Frontal cortex (tissue), 4 donors: ENCODE measurements around the gene POLR2J3. TPM values are rescaled to one million over a fixed set of nuclear protein-coding genes. Genes with fewer than 3 reads are reported as not detected.
"Not testable (repeated sequence)": the region's sequence is repeated elsewhere in the genome, so short reads cannot be mapped to it uniquely, and the experiment has no call there.

Experiments
- DNase-seq, 2 donors: peaks; one replicate each; pipeline ENCODE4 v3.0.0; 2012; ENCODE audit warnings: low spot score in 2 of 2
- FAIRE-seq: peaks from 2 replicates; lab custom pipeline; 2012; peaks lifted over from hg19 to GRCh38; lab: Jason Lieb, UNC
- total RNA-seq: library from RNA; depleted of rRNA; stranded (reverse); fragments of >200 nt; gene quantifications from one replicate; pipeline ENCODE4 v1.2.3, GENCODE V29; 2014
- donor health status: control.
- donor health status: control.
- donor health status: control.

Gene POLR2J3
- total RNA-seq, 1 donor from 2014 or later, result 21.2 TPM

- FAIRE-seq, DNase-seq: not testable (repeated sequence)
These were observed 20.2 kb upstream of the POLR2J3 start for GRCh38 chr7:102592477-102593019.

DNA sequence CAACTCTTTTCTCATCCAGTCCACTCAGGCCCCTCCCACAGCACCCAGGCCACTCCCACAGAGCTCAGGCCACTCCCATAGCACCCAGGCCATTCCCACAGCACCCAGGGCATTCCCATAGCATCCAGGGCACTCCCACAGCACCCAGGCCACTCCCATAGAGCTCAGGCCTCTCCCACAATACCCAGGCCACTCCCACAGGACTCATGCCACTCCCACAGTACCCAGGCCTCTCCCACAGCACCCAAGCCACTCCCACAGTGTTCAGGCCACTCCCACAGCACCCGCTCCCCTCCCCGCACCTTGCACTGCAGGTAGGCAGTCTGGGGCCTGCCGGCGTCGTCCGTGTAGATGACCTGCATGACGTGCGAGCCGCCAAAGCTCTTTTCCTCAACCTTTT is 17.5 kb upstream of the POLR2J3 start:
- not testable (repeated sequence) for FAIRE-seq, DNase-seq

DNA sequence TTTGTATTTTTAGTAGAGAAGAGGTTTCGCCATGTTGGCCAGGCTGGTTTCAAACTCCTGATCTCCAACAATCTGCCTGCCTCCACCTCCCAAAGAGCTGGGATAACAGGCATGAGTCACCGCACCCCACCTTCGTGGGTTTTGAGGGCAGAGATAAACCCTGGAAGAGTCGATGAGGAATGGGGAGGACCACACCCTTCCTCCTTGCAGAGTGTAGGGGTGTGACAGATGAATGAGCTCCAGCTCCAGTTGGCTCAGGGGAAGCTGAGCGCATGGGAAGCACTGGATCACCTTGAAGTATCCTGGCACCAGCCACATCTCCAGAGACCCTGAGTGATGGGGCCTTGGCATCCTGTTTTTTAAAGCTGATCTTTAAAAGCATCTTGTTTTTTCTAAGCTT is 11.1 kb upstream of the POLR2J3 start:
- not testable (repeated sequence) for DNase-seq, FAIRE-seq

DNA sequence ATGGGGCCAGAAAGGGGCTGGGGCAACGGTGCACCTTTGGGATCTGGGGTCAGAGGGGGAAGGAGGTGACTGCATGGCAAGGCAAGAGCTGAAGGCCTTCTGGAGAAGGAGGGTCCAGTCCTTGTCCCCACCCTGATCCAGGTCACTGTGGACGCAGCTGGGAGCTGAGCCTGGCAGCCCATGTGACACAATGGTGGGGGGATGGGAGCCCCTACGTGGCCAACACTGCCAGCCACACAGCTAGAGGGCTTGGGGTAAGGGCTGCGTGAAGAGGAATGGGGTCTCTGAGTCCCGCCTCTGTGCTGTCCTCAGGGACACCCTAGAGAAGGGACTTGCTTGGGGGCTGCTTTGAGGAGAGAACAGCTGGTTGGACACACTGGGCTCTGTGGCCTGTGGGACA is 9.3 kb upstream of the POLR2J3 start:
- not testable (repeated sequence) for DNase-seq, FAIRE-seq

DNA sequence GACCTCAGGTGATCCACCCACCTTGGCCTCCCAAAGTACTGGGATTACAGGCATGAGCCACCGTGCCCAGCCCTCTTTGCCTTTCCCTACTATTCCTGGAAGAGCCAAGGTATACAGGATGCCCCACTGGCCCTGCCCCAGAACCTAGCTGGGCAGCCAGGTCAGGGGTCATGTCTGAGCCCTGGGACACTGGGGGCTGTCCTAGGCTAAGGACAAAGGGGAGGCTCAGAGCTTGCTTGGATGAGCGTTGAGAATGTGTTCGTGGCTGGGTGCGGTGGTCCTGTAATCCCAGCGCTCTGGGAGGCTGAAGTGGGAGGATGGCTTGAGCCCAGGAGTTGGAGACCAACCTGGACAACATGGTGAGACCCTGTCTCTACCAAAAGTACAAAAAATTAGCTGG is 6.1 kb upstream of the POLR2J3 start:
- not testable (repeated sequence) for FAIRE-seq

GRCh38 chr7:102577315-102578240 is 5.2 kb upstream of the POLR2J3 start:
- not testable (repeated sequence) for FAIRE-seq, DNase-seq

More for the DNA sequence above, 6.1 kb upstream of the POLR2J3 start:
- not testable (repeated sequence) for DNase-seq

DNA sequence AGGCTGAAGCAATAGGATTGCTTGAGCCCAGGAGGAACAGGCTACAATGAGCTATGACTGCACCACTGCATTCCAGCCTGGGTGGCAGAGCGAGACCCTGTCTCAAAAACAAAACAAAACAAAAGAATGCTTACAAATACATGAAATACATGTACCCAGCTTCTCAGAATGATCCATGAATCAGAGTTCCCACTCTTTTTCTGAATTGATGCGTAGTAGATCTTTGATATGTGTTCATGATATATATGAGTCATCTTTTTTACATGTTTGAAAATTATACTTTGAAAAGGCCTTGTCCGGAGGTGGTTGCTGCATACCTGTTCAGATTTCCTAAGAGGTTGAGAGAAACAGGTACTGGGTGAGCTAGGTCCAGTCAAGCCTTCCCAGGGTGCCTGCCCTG is 4.0 kb upstream of the POLR2J3 start:
- not testable (repeated sequence) for FAIRE-seq, DNase-seq

DNA sequence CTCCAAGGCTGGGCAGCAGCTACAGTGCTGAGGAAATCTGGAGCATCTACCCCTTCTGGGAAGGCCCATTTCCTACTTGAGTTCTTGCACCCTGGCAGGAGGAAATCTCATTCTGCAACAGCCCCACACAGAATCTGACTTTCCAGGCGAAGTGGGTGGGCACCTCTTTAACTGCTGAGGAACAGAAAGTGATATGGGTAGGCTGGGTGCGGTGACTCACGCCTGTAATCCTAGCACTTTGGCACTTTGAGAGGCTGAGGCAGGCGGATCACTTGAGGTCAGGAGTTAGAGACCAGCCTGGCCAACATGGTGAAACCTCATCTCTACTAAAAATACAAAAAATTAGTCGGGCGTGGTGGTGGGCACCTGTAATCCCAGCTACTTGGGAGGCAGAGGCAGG is 2.2 kb upstream of the POLR2J3 start:
- DNase-seq, result not testable (repeated sequence)

GRCh38 chr7:102568620-102569019 is 3.8 kb downstream of the POLR2J3 start:
- FAIRE-seq, DNase-seq: not testable (repeated sequence)

More for the DNA sequence above, 2.2 kb upstream of the POLR2J3 start:
- not testable (repeated sequence) for FAIRE-seq

- FAIRE-seq, DNase-seq: not testable (repeated sequence)
These were observed 21.5 kb downstream of the POLR2J3 start, which contains the start of gene SPDYE2 for GRCh38 chr7:102550808-102551422. TSS of gene SPDYE2 (plus strand) at chr7:102551226. CDS start at chr7:102553256, 2,030 bp downstream.

- not testable (repeated sequence) for DNase-seq, FAIRE-seq
These were observed 26.0 kb downstream of the POLR2J3 start for GRCh38 chr7:102546353-102546752.

DNA sequence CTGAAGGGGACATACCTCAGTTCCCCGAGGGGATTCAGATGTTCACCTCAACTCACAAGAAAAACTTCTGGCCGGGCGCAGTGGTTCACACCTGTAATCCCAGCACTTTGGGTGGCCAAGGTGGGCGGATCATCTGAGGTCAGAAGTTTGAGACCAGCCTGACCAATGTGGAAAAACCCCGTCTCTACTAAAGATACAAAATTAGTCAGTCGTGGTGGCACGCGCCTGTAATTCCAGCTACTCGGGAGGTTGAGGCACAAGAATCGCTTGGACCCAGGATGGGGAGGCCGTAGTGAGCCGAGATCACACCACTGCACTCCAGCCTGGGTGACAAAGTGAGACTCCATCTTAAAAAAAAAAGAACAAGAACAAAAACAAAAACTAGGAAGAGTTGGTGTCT is 27.1 kb downstream of the POLR2J3 start:
- DNase-seq, FAIRE-seq: not testable (repeated sequence)

DNA sequence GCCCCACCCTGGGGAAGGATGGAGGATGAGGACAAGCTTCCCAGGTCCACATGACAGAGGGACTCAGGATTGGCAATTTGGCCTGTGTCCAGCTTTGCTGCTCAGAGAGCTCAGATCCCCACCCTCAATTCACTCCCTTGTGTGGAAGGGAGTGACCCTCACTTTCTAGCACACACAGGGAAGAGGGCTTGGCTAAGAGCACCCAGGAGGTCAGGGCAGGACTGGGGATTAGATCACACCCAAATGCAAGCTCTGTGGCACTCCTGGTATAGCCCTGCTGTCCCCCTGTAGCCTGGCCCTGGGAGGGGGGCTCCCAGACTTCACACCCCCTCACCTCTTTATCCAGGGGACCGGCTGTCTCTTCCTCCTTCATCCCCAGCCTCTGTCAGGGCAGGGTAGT is 28.0 kb downstream of the POLR2J3 start:
- FAIRE-seq, DNase-seq: not testable (repeated sequence)

DNA sequence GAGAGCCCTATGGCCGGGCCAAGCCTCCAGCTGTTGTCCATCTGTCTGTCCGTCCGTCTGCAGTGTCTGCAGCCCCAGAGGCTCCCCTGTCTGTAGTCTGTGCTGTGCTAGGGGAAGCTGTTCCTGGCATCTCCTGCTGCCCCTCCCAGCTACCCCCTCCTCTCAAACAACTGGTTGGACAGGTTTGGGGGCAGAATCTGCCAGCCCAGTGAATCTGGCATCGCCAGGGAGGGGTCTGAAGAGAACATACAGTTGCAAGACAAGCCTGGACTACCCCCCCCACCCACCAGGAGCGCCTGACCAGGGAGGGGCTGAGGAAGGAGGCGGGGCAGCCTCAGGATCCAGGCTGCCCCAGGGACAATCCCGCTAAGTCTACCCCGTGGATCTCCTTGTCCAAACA is 28.8 kb downstream of the POLR2J3 start, which contains the start of gene UPK3BL2:
TSS of gene UPK3BL2 (minus strand) at position 101 of the 400 bp plus-strand sequence. CDS start at position 41, 60 bp downstream.
- not testable (repeated sequence) for FAIRE-seq, DNase-seq

DNA sequence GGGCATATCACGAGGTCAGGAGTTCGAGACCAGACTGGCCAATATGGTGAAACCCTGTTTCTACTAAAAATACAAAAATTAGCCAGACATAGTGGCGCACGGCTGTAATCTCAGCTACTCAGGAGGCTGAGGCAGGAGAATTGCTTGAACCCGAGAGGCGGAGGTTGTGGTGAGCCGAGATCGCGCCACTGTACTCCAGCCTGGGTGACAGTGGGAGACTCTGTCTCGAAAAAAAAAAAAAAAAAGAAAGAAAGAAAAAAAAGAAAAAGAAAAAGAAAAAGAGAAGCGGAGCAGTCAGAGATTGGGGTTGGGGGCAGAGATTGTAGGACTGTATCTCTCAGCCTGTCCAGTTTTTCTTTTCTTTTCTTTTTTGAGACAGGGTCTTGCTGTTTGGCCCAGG is 29.6 kb downstream of the POLR2J3 start:
- FAIRE-seq, DNase-seq: not testable (repeated sequence)

GRCh38 chr7:102542083-102542482 is 30.3 kb downstream of the POLR2J3 start:
- not testable (repeated sequence) for DNase-seq, FAIRE-seq

DNA sequence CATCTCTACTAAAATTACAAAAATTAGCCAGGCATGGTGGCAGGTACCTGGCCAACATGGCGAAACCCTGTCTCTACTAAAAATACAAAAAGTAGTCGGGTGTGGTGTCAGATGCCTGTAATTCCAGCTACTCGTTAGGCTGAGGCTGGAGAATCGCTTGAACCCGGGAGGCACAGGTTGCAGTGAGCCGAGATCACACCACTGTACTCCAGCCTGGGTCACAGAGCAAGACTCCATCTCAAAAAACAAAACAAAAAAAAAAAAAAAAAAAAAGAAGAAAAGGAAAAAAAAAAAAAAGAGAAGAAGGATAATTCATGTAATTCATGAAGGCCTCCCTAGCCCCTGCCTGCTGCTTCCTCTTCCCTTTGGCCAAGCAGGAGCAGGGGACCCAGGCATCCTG is 31.8 kb downstream of the POLR2J3 start:
- FAIRE-seq, DNase-seq: not testable (repeated sequence)

DNA sequence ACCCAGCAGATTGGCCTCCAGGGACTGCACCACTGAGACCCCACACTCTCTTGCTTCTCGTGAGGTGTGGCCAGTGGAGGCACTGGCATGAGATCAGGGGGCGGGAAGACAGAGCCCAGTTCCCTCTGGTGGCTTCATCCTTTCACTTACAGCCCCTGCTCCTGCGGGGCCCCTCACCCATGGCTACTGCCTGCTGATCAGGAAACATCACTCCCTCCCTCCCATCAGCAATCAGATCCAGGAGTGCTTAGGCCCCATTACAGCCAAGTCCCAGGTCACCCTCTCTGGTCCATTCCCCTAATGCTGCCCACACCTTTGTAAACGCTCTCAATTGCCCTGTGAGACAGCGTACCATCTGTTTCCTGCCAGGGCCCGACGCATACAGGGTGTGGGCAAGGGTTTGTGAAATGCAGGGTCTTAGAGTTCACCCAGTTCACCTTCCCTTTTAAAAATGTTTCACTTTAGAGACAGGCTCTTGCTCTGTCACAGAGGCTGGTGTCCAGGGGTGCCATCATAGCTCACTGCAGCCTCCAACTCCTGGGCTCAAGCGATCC is 37.2 kb downstream of the POLR2J3 start:
- not testable (repeated sequence) for DNase-seq, FAIRE-seq

DNA sequence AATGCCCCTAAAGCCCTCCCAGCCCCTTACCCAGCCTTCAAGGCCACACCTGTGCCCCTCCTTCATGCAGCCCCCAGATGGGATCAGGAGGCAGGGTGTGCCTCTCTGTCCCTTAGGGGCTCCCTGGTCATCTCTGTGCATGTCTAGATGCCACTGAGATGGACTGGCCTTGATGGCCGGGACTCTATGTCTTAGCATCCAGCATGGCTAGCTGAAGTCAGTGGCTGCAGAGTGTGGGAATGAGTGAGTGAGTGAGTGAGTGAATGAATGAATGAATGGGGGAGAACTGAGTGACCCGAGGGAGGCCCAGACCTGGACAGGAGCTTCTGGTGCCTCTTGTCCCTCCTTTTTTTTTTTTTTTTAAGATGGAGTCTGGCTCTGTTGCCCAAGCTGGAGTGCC is 40.3 kb downstream of the POLR2J3 start:
- DNase-seq, FAIRE-seq: not testable (repeated sequence)
